ENCODE results near the gene FHOD3.

Gene FHOD3

DNA sequence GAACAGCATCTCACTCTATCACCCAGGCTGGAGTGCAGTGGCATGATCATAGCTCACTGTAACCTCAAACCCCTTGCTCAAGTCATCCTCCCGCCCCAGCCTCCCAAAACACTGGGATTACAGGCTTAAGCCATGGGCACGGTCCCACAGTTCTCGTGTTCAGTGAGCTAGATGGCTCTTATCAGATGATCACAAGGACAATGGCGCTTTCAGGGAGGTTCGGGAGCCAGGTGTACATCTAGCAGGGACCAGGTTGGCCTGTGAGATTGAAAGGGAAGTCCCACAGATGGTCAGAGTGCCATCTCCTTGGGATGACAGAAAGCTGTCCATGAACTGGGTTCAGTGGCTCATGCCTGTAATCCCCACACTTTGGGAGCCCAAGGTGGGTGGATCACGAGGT is 14.1 kb upstream of the FHOD3 start:
- no peaks in the 10 kb centered on the region for H3K9me3 ChIP-seq (ENCODE audit: insufficient read depth, low read depth, low read length)
- H3K4me1 ChIP-seq (ENCODE audit: insufficient read depth, low read length, poor library complexity, severe bottlenecking): no peaks in the 10 kb centered on the region
- no peaks in the 10 kb centered on the region for H3K27me3 ChIP-seq (ENCODE audit: insufficient read depth, low read length, poor library complexity, severe bottlenecking)
- no peaks in the 10 kb centered on the region for H3K79me2 ChIP-seq (ENCODE audit: insufficient read depth, low read length)
- no peaks in the 10 kb centered on the region for H3F3A ChIP-seq (ENCODE audit: low read depth)
- no peaks in the 10 kb centered on the region for H3K9me2 ChIP-seq (replicated peaks; ENCODE audit: low read depth, low read length)
- H3K9ac ChIP-seq (ENCODE audit: low read depth, low read length, poor library complexity, severe bottlenecking): no peak overlapping the region
- H3K4me2 ChIP-seq (ENCODE audit: low read depth, low read length, poor library complexity, severe bottlenecking): no peak overlapping the region
- H2AFZ ChIP-seq (ENCODE audit: low read length): no peak overlapping the region
- no peaks in the 10 kb centered on the region for H4K20me1 ChIP-seq (ENCODE audit: insufficient read depth, low read length, poor library complexity, severe bottlenecking)
- H3K4me3 ChIP-seq (ENCODE audit: low read length, poor library complexity, severe bottlenecking): no peak overlapping the region
- TF ChIP-seq, protein P1, sequence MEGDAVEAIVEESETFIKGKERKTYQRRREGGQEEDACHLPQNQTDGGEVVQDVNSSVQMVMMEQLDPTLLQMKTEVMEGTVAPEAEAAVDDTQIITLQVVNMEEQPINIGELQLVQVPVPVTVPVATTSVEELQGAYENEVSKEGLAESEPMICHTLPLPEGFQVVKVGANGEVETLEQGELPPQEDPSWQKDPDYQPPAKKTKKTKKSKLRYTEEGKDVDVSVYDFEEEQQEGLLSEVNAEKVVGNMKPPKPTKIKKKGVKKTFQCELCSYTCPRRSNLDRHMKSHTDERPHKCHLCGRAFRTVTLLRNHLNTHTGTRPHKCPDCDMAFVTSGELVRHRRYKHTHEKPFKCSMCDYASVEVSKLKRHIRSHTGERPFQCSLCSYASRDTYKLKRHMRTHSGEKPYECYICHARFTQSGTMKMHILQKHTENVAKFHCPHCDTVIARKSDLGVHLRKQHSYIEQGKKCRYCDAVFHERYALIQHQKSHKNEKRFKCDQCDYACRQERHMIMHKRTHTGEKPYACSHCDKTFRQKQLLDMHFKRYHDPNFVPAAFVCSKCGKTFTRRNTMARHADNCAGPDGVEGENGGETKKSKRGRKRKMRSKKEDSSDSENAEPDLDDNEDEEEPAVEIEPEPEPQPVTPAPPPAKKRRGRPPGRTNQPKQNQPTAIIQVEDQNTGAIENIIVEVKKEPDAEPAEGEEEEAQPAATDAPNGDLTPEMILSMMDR (conservative IDR thresholded peaks at IDR 0.05; ENCODE audit: low read length): no peak
- TF ChIP-seq EZH2phosphoT487 (IDR thresholded peaks at IDR 0.05; ENCODE audit: borderline replicate concordance): no peak
- no peaks in the 10 kb centered on the region for H3K36me3 ChIP-seq (ENCODE audit: insufficient read depth, low read length)

DNA sequence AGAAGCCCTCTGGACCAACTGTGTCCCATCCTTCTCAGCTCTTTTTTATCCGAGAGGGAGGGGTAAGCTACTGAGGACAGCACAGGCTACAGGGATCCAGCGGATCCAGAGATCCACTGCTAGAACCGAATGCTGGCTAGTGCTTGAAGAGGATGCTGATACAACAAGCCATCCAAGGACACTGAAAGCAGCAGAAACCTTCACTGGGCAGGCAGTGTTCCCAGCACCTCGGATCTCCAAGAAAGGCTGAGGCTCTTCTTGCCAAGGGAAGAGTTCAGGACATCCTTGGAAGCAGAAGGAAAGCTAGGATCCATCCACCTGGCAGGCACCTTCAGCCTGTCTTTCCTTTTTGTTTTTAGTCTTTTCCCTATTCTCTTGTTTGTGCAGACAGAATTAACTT is 13.2 kb upstream of the FHOD3 start:
- no peaks in the 10 kb centered on the region for H3K9me2 ChIP-seq (replicated peaks; ENCODE audit: low read depth, low read length)
- H3K4me1 ChIP-seq (ENCODE audit: insufficient read depth, low read length, poor library complexity, severe bottlenecking): no peaks in the 10 kb centered on the region
- H3K79me2 ChIP-seq (ENCODE audit: insufficient read depth, low read length): no peaks in the 10 kb centered on the region
- no peak overlapping the region for H3K9ac ChIP-seq (ENCODE audit: low read depth, low read length, poor library complexity, severe bottlenecking)
- TF ChIP-seq, protein P1 (conservative IDR thresholded peaks at IDR 0.05; ENCODE audit: low read length): no peak
- TF ChIP-seq EZH2phosphoT487 (IDR thresholded peaks at IDR 0.05; ENCODE audit: borderline replicate concordance): no peak
- peak overlapping the region; percentile 41 for H3K4me2 ChIP-seq (ENCODE audit: low read depth, low read length, poor library complexity, severe bottlenecking)
- peaks cover 4% of the 10 kb centered on the region for H3K27me3 ChIP-seq (ENCODE audit: insufficient read depth, low read length, poor library complexity, severe bottlenecking)
- H2AFZ ChIP-seq (ENCODE audit: low read length): 0 out of 2 replicates have a peak overlapping the region, but pooled peaks have one; percentile 25
- H3K36me3 ChIP-seq (ENCODE audit: insufficient read depth, low read length): no peaks in the 10 kb centered on the region
- H4K20me1 ChIP-seq (ENCODE audit: insufficient read depth, low read length, poor library complexity, severe bottlenecking): no peaks in the 10 kb centered on the region
- no peaks in the 10 kb centered on the region for H3F3A ChIP-seq (ENCODE audit: low read depth)
- H3K9me3 ChIP-seq (ENCODE audit: insufficient read depth, low read depth, low read length): no peaks in the 10 kb centered on the region
- no peak overlapping the region for H3K4me3 ChIP-seq (ENCODE audit: low read length, poor library complexity, severe bottlenecking)

DNA sequence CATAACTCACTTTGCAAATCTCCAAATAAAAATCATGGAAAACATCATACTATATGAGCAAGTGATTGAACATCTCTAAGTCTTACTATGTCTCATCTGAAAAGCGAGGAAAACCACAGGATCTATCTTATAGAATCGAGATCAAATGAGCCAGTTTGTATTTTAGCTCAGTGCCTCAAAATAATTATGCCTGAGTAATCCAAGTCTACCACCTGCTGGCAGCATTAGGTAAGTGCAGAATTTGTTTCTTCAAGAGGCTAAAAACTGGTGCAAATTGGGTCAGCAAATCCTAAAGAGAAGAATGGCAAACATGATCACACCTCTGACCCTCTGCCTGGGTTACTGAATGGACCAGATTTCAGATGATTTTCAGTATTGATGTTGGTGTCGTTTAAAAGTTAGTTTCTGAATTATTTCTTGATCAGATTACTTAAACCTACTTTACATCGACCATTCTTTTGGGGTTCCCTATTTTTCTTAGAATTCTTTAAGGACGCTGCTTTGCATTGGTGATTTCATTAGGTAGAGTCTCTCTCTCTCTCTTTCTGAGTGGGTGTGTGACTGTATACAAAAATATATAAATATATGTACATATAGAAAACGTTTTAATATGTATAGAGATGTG is 12.7 kb upstream of the FHOD3 start:
- H3K4me3 ChIP-seq (ENCODE audit: low read length, poor library complexity, severe bottlenecking): no peak overlapping the region
- H3K79me2 ChIP-seq (ENCODE audit: insufficient read depth, low read length): no peaks in the 10 kb centered on the region
- no peaks in the 10 kb centered on the region for H4K20me1 ChIP-seq (ENCODE audit: insufficient read depth, low read length, poor library complexity, severe bottlenecking)
- H3K4me2 ChIP-seq (ENCODE audit: low read depth, low read length, poor library complexity, severe bottlenecking): peak overlapping the region; percentile 41
- peaks cover 4% of the 10 kb centered on the region for H3K27me3 ChIP-seq (ENCODE audit: insufficient read depth, low read length, poor library complexity, severe bottlenecking)
- no peak overlapping the region for H3K9ac ChIP-seq (ENCODE audit: low read depth, low read length, poor library complexity, severe bottlenecking)
- no peaks in the 10 kb centered on the region for H3K36me3 ChIP-seq (ENCODE audit: insufficient read depth, low read length)
- H3K9me3 ChIP-seq (ENCODE audit: insufficient read depth, low read depth, low read length): no peaks in the 10 kb centered on the region
- no peaks in the 10 kb centered on the region for H3F3A ChIP-seq (ENCODE audit: low read depth)
- H3K4me1 ChIP-seq (ENCODE audit: insufficient read depth, low read length, poor library complexity, severe bottlenecking): no peaks in the 10 kb centered on the region
- 0 out of 2 replicates have a peak overlapping the region, but pooled peaks have one; percentile 25 for H2AFZ ChIP-seq (ENCODE audit: low read length)
- TF ChIP-seq, protein P1 (conservative IDR thresholded peaks at IDR 0.05; ENCODE audit: low read length): peak; percentile 91
- no peak for TF ChIP-seq EZH2phosphoT487 (IDR thresholded peaks at IDR 0.05; ENCODE audit: borderline replicate concordance)
- no peaks in the 10 kb centered on the region for H3K9me2 ChIP-seq (replicated peaks; ENCODE audit: low read depth, low read length)
